ENCODE data around the gene PRG3.

DNA sequence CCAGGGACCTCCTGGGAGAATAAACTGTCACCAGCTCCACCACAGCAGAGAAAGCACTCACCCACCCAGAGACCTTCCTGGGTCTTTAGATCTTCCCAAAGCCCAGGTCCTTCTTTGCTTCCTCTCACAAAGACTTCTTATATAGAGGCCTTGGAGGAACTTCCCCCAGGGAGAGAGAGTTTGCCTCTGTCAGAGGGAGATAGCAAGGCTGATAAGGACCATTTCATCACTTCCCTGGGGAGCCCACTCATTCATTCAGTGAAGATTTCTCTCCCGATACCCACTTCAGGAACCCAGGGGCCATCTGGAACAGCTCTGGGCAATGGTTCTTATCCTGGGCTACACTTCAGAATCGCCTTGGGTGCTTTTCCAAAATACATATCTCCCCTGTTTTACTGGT lies 9.6 kb upstream of the PRG3 start, which contains the start of gene PRG2:
- TF ChIP-seq, protein P1, sequence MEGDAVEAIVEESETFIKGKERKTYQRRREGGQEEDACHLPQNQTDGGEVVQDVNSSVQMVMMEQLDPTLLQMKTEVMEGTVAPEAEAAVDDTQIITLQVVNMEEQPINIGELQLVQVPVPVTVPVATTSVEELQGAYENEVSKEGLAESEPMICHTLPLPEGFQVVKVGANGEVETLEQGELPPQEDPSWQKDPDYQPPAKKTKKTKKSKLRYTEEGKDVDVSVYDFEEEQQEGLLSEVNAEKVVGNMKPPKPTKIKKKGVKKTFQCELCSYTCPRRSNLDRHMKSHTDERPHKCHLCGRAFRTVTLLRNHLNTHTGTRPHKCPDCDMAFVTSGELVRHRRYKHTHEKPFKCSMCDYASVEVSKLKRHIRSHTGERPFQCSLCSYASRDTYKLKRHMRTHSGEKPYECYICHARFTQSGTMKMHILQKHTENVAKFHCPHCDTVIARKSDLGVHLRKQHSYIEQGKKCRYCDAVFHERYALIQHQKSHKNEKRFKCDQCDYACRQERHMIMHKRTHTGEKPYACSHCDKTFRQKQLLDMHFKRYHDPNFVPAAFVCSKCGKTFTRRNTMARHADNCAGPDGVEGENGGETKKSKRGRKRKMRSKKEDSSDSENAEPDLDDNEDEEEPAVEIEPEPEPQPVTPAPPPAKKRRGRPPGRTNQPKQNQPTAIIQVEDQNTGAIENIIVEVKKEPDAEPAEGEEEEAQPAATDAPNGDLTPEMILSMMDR (IDR thresholded peaks at IDR 0.05): no peak
- TF ChIP-seq POLR2A (IDR thresholded peaks at IDR 0.05): no peak
